CD8-positive, alpha-beta memory T cell (primary cell): ENCODE results near the gene ANP32E. TPM values are rescaled to one million over a fixed set of nuclear protein-coding genes. Genes with fewer than 3 reads are reported as not detected.
"Not testable (repeated sequence)": the region's sequence is repeated elsewhere in the genome, so short reads cannot be mapped to it uniquely, and the experiment has no call there.

Experiments used
- CTCF ChIA-PET: fragments of 350-600 bp; sonication (Branson Sonifier 250); formaldehyde crosslinking; loops from one replicate; lab custom pipeline; 2021; ENCODE audit warnings: antibody characterized with exemption; lab: Charles Lee
- POLR2A ChIA-PET: fragments of 350-600 bp; sonication (Branson Sonifier 250); formaldehyde crosslinking; loops from one replicate; lab custom pipeline; 2021; ENCODE audit warnings: antibody characterized with exemption; lab: Charles Lee
- DNase-seq, 5 donors: peaks; one replicate each; pipeline versions ENCODE4 v3.0.0 to v3.0.0-alpha.2; 2020 to 2022; ENCODE audit warnings: mixed read lengths in 1 of 5
- H3K27ac ChIP-seq: one replicate; pipeline ENCODE4 v1.7.0; 2013; ENCODE audit warnings: low read depth, mild to moderate bottlenecking, low read length, moderate library complexity
- H3K27me3 ChIP-seq: 2 replicates; pipeline ENCODE4 v1.7.0; 2013; ENCODE audit warnings: low read length, mild to moderate bottlenecking; ENCODE audit not compliant: insufficient read depth, poor library complexity, severe bottlenecking
- H3K36me3 ChIP-seq: 2 replicates; pipeline ENCODE4 v1.7.0; 2013; ENCODE audit warnings: mild to moderate bottlenecking, low read length, moderate library complexity; ENCODE audit not compliant: insufficient read depth
- H3K4me1 ChIP-seq: 2 replicates; pipeline ENCODE4 v1.7.0; 2013; ENCODE audit warnings: mild to moderate bottlenecking, low read length, moderate library complexity; ENCODE audit not compliant: insufficient read depth
- H3K4me3 ChIP-seq: 2 replicates; pipeline ENCODE4 v1.7.0; 2013; ENCODE audit warnings: mild to moderate bottlenecking, low read length
- H3K9me3 ChIP-seq: 2 replicates; pipeline ENCODE4 v1.7.0; 2013; ENCODE audit warnings: mild to moderate bottlenecking, low read length
- H3K27ac Mint-ChIP-seq, 8 donors: one replicate each; pipeline ENCODE4 v1.8.0; 2020 to 2021; ENCODE audit warnings: mixed read lengths in 8 of 8, mild to moderate bottlenecking in 6 of 8, inconsistent platforms in 3 of 8, moderate library complexity in 3 of 8
- H3K27me3 Mint-ChIP-seq, 2 donors: one replicate each; pipeline ENCODE4 v1.8.0; 2020 to 2021; ENCODE audit warnings: mixed read lengths in 2 of 2, mild to moderate bottlenecking in 1 of 2, moderate library complexity in 1 of 2
- H3K36me3 Mint-ChIP-seq, 3 donors: one replicate each; pipeline ENCODE4 v1.8.0; 2020 to 2021; ENCODE audit warnings: mixed read lengths in 3 of 3, inconsistent platforms in 1 of 3, mild to moderate bottlenecking in 1 of 3
- H3K4me1 Mint-ChIP-seq, 3 donors: one replicate each; pipeline ENCODE4 v1.8.0; 2020 to 2021; ENCODE audit warnings: mixed read lengths in 3 of 3, inconsistent platforms in 1 of 3, mild to moderate bottlenecking in 1 of 3
- H3K4me3 Mint-ChIP-seq, 7 donors: one replicate each; pipeline ENCODE4 v1.8.0; 2020 to 2021; ENCODE audit warnings: mixed read lengths in 7 of 7, mild to moderate bottlenecking in 6 of 7, moderate library complexity in 4 of 7, inconsistent platforms in 2 of 7
- H3K9me3 Mint-ChIP-seq, 5 donors: one replicate each; pipeline ENCODE4 v1.8.0; 2020 to 2022; ENCODE audit warnings: mixed read lengths in 5 of 5, mild to moderate bottlenecking in 3 of 5, moderate library complexity in 2 of 5, inconsistent platforms in 1 of 5
- polyA plus RNA-seq: library from polyadenylated mRNA; unstranded; fragments of 300-500 nt; fragmentation: Illumina TruSeq; gene quantifications from one replicate; pipeline ENCODE4 v1.2.3, GENCODE V29; 2021
- total RNA-seq, 2 experiments: library from RNA; stranded (reverse); gene quantifications; one replicate each; pipeline ENCODE4 v1.2.3, GENCODE V29; 2021

The ANP32E gene
- total and polyA plus RNA-seq, 3 experiments from 2014 or later = 57.9 to 154 (median 154) TPM

DNA sequence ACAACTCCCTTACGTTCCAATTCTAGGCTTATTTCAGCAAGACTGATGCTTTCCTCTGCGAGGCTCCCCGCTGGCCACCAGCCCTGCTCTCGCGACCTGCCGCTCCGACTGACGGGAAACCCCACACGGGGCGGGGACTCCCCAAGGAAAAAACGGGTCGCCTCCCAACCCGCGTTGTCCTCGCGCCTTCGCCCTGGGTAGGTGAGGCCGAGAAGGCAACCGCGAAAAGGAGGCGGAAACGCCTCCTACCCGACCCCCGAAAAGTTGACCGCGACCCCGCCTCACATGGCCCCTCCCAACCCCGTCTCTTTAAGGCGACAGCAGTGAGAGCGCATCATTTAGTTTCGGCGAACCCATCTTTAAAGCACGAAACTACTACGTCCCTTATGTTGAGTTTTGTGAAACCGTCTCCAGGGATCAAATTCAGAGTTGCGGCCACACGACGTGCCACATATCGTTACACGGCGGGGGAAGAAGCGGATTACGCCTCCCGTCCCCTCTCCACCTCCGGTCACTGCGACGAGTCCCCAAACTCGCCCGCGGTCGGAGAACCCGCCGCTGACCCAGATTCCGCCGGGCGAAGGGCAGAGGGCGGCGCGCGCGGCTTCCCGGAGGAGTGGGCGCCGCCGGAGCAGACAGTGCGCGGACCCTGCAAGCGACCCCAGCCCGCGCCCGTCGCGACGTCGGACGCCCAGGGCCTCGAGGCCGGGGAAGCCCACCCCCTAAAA is 1.2 kb downstream of the ANP32E start:
- Histone ChIP-seq H3K4me1 (peaks cover 18% of the 10 kb centered on the region), H3K9me3 (no peaks in the 10 kb centered on the region), H3K36me3 (no peaks in the 10 kb centered on the region), H3K27me3 (no peaks in the 10 kb centered on the region), H3K27ac (peak overlapping the region; percentile 98), H3K4me3 (peak overlapping the region; percentile 96)
- Mint-ChIP-seq H3K27ac (peak overlapping the region in 6 of 8 donors; percentile 95 to 99 (median 97)), H3K4me3 (peak overlapping the region in 1 of 7 donors; percentile 93), H3K27me3 (peaks cover 0 to 4% of the 10 kb centered on the region in 2 donors), H3K4me1 (peaks cover 17 to 27% (median 17%) of the 10 kb centered on the region in 3 donors), H3K9me3 (no peaks in the 10 kb centered on the region), H3K36me3 (peaks cover 0 to 20% (median 2%) of the 10 kb centered on the region in 3 donors)
- CTCF ChIA-PET = interaction anchor here (0.9 kb wide), 1 partner anchor 20 kb away, joined by 3 read pairs; no protein-coding TSS in a partner anchor
- DNase-seq = peak; percentile 83 to 92 (median 87)
- POLR2A ChIA-PET = interaction anchor here (0.6 to 2.4 kb wide), 13 partner anchors 11 to 1047 kb away, joined by 3 to 18 read pairs (median 5); partner anchors contain the start of genes APH1A, RPRD2 and ZNF687

DNA sequence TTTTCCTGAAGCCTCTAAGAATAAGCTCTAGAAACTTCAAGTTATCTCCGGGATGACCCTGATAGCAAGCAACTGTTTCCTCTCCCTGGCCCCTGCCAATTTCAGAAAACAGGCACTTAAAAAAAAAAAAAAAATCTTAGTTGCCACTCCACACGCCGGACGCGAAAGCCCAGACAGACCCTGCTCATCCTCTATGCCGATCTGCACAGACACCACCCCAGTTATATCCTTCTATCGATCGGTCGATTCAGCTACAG is 1.7 kb downstream of the ANP32E start:
- peaks cover 0 to 1% of the 10 kb centered on the region in 2 donors for H3K27me3 Mint-ChIP-seq
- H3K27ac Mint-ChIP-seq = peak overlapping the region in 6 of 8 donors; percentile 95 to 99 (median 97)
- H3K27me3 ChIP-seq = no peaks in the 10 kb centered on the region
- H3K36me3 Mint-ChIP-seq = peaks cover 0 to 23% (median 2%) of the 10 kb centered on the region in 3 donors
- CTCF ChIA-PET = interaction anchor here (0.7 to 0.9 kb wide), 2 partner anchors 20 to 48 kb away, joined by 3 read pairs; no protein-coding TSS in a partner anchor
- no peaks in the 10 kb centered on the region for H3K36me3 ChIP-seq
- H3K4me1 ChIP-seq = peaks cover 18% of the 10 kb centered on the region
- H3K4me1 Mint-ChIP-seq = peaks cover 17 to 27% (median 17%) of the 10 kb centered on the region in 3 donors
- DNase-seq = no peak
- no peaks in the 10 kb centered on the region for H3K9me3 ChIP-seq
- peak overlapping the region; percentile 96 for H3K4me3 ChIP-seq
- peak overlapping the region in 1 of 7 donors; percentile 93 for H3K4me3 Mint-ChIP-seq
- H3K9me3 Mint-ChIP-seq = no peaks in the 10 kb centered on the region
- H3K27ac ChIP-seq = peak overlapping the region; percentile 98
- POLR2A ChIA-PET = interaction anchor here (0.6 to 2.4 kb wide), 9 partner anchors 22 to 1276 kb away, joined by 3 to 15 read pairs (median 6); partner anchors contain the start of genes APH1A and RPRD2

DNA sequence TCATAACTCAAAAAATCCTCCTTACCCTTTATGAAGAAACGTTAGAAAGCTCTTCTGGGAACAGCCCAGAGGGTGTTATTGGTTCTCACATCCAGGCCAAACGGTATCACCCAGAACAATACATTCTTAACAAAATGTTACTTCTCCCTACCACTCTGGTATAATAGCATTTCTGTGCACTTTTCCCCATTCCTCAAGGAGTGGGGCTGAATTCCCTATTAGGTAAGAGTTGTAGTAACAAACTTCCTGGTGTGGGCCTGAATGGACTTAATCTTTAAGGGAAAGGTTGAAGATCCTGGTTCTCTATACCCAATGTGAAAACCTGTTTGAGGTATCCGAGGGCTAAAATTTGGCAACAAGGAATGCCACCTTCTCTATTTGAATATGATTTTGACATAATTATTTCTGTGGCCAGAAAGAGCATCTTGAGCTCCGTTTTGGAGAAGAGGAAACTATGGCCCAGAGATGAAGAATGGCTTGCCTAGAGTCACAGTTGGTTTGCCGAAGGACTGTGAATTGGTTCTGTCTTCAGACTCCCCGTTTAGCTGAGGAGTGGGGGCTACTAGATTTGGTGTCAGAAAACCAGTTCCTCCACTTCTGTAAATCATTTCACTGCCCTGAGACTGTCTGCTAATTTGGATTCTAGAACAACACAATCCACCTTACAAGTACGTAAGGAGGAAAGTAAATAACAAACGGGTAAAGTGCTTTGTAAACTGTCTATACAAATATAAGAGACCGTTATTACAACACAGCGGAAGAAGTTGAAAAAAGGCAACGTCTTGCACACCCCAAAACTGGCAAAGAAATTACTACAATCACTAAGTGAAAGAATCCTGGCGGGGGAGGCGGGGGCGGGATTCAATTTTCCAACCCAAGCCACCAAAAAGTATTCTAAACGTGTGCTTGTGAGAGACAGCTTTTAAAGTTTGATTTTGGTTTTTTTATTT is 2.3 kb downstream of the ANP32E start:
- CTCF ChIA-PET = interaction anchor here (0.7 to 0.9 kb wide), 2 partner anchors 19 to 48 kb away, joined by 3 read pairs; no protein-coding TSS in a partner anchor

DNA sequence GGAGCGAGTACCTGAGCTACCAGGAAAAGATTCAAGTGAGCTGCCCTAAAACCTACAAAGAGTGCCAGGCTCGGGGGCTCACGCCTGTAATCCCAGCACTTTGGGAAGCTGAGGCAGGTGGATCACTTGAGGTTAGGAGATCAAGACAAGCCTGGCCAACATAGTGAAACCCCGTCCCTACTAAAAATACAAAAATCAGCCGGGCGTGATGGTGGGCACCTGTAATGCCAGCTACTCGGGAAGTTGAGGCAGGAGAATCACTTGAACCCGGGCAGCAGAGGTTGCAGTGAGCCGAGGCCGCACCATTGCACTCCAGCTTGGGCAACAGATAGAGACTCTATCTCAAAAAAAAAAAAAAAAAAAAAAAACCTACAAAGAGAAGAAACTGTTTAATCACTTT is 3.0 kb downstream of the ANP32E start:
- peak overlapping the region in 3 of 7 donors; percentile 11 to 62 (median 17) for H3K4me3 Mint-ChIP-seq
- H3K36me3 ChIP-seq, CTCF ChIA-PET: not testable (repeated sequence)

More for the DNA sequence above, 2.3 kb downstream of the ANP32E start:
- POLR2A ChIA-PET = interaction anchor here (0.5 to 2.4 kb wide), 11 partner anchors 22 to 1276 kb away, joined by 3 to 15 read pairs (median 5); partner anchors contain the start of genes APH1A and RPRD2
- no peaks in the 10 kb centered on the region for H3K27me3 ChIP-seq
- H3K4me3 Mint-ChIP-seq = peak overlapping the region in 1 of 7 donors; percentile 93
- H3K4me3 ChIP-seq = peak overlapping the region; percentile 96
- H3K4me1 Mint-ChIP-seq = peaks cover 17 to 27% (median 21%) of the 10 kb centered on the region in 3 donors
- H3K27ac ChIP-seq = peak overlapping the region; percentile 98
- H3K27me3 Mint-ChIP-seq = peaks cover 0 to 1% of the 10 kb centered on the region in 2 donors
- DNase-seq = peak in 4 of 5 donors; percentile 10 to 28 (median 22)
- no peaks in the 10 kb centered on the region for H3K9me3 ChIP-seq
- H3K9me3 Mint-ChIP-seq = no peaks in the 10 kb centered on the region
- H3K36me3 ChIP-seq = no peaks in the 10 kb centered on the region
- H3K36me3 Mint-ChIP-seq = peaks cover 4 to 27% (median 6%) of the 10 kb centered on the region in 3 donors
- H3K4me1 ChIP-seq = peaks cover 18% of the 10 kb centered on the region
- H3K27ac Mint-ChIP-seq = peak overlapping the region in 6 of 8 donors; percentile 95 to 99 (median 97)

DNA sequence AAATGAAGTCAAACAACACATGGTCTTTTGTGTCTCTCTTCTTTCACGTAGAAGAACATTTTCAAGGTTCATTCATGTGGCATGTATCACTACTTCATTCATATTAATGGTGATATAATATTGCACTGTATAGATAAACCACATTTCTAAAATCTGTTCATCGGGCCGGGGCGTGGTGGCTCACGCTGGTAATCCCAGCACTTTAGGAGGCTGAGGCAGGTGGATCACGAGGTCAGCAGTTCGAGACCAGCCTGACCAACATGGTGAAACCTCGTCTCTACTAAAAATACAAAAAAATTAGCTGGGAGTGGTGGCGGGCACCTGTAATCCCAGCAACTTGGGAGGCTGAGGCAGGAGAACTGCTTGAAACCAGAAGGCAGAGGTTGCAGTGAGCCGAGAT is 7.7 kb downstream of the ANP32E start:
- H3K4me3 Mint-ChIP-seq, H3K4me3 ChIP-seq, H3K27ac ChIP-seq, H3K9me3 ChIP-seq, H3K4me1 ChIP-seq, H3K27me3 Mint-ChIP-seq, POLR2A ChIA-PET, H3K27me3 ChIP-seq, DNase-seq, H3K9me3 Mint-ChIP-seq: not testable (repeated sequence)
- peaks cover 6 to 17% (median 14%) of the 10 kb centered on the region in 3 donors for H3K4me1 Mint-ChIP-seq
- CTCF ChIA-PET = interaction anchor here (1.0 kb wide), 1 partner anchor 41 kb away, joined by 3 read pairs; no protein-coding TSS in a partner anchor
- peak overlapping the region in 1 of 8 donors; percentile 37 for H3K27ac Mint-ChIP-seq
- H3K36me3 Mint-ChIP-seq = peaks cover 8 to 64% (median 22%) of the 10 kb centered on the region in 3 donors
- peaks cover 12% of the 10 kb centered on the region for H3K36me3 ChIP-seq

More for the DNA sequence above, 3.0 kb downstream of the ANP32E start:
- Mint-ChIP-seq H3K27ac (peak overlapping the region in 6 of 8 donors; percentile 95 to 99 (median 97)), H3K4me1 (peaks cover 17 to 27% (median 22%) of the 10 kb centered on the region in 3 donors), H3K36me3 (peaks cover 4 to 32% (median 6%) of the 10 kb centered on the region in 3 donors)
- H3K9me3 ChIP-seq, H3K4me3 ChIP-seq, H3K27me3 Mint-ChIP-seq, H3K9me3 Mint-ChIP-seq, DNase-seq, H3K27me3 ChIP-seq: not testable (repeated sequence)
- H3K4me1 ChIP-seq = peaks cover 18% of the 10 kb centered on the region
- peak overlapping the region; percentile 98 for H3K27ac ChIP-seq
- POLR2A ChIA-PET = interaction anchor here (0.5 to 2.2 kb wide), 5 partner anchors 101 to 347 kb away, joined by 3 to 15 read pairs (median 8); partner anchors contain the start of gene RPRD2

DNA sequence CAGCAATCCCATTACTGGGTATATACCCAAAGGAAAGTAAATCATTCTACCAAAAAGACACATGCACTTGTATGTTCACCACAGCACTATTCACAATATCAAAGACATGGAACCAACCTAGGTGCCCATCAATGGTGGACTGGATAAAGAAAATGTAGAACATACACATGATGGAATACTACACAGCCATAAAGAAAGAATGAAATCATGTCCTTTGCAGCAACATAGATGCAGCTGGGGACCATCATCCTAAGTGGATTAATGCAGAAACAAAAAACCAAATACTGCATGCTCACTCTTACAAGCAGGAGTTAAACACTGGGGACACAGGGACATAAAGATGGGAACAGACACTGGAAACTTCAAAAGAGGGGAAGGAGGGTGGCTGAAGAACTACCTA is 8.7 kb downstream of the ANP32E start:
- Histone ChIP-seq H3K27ac (no peak overlapping the region), H3K27me3 (no peaks in the 10 kb centered on the region), H3K36me3 (peaks cover 12% of the 10 kb centered on the region), H3K9me3 (no peaks in the 10 kb centered on the region), H3K4me3 (no peak overlapping the region), H3K4me1 (no peaks in the 10 kb centered on the region)
- ChIA-PET POLR2A (no interaction called here), CTCF (no interaction called here)
- H3K36me3 Mint-ChIP-seq = peaks cover 8 to 69% (median 23%) of the 10 kb centered on the region in 3 donors
- peak overlapping the region in 1 of 8 donors; percentile 57 for H3K27ac Mint-ChIP-seq
- H3K4me3 Mint-ChIP-seq = no peak overlapping the region
- DNase-seq = no peak
- H3K27me3 Mint-ChIP-seq = no peaks in the 10 kb centered on the region
- H3K9me3 Mint-ChIP-seq = no peaks in the 10 kb centered on the region
- peaks cover 2 to 15% (median 7%) of the 10 kb centered on the region in 3 donors for H3K4me1 Mint-ChIP-seq

DNA sequence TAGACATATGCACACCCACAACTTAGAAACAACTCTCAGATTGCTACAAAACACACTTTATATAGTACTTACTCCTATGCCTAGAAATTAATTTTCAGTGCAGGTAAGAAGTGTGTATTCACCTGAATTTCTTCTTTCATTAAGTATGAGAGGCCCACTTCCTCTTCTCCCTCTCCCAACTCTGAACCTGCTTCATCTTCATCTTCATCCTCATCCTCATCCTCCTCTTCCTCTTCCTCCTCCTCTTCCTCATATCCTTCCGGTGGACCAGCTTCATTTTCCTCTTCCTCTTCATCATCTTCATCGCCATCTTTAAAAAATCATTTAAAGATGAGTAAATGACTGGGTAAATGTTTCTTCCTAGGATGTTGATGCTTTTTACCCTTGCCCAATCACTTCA is 9.4 kb downstream of the ANP32E start:
- Histone ChIP-seq H3K4me1 (no peaks in the 10 kb centered on the region), H3K4me3 (no peak overlapping the region), H3K27me3 (no peaks in the 10 kb centered on the region), H3K36me3 (peaks cover 12% of the 10 kb centered on the region), H3K9me3 (no peaks in the 10 kb centered on the region), H3K27ac (no peak overlapping the region)
- DNase-seq = no peak
- no peaks in the 10 kb centered on the region for H3K9me3 Mint-ChIP-seq
- H3K4me1 Mint-ChIP-seq = peaks cover 2 to 15% (median 3%) of the 10 kb centered on the region in 3 donors
- H3K27ac Mint-ChIP-seq = peak overlapping the region in 4 of 8 donors; percentile 23 to 90 (median 60)
- CTCF ChIA-PET = no interaction called here
- H3K4me3 Mint-ChIP-seq = peak overlapping the region in 1 of 7 donors; percentile 12
- H3K36me3 Mint-ChIP-seq = peaks cover 8 to 70% (median 23%) of the 10 kb centered on the region in 3 donors
- no peaks in the 10 kb centered on the region for H3K27me3 Mint-ChIP-seq
- POLR2A ChIA-PET = no interaction called here
